H1 (cell line): ENCODE data around the gene SMYD5. TPM values are rescaled to one million over a fixed set of nuclear protein-coding genes. Genes with fewer than 3 reads are reported as not detected.

ENCODE experiments used
- CTCF ChIA-PET: fragments of 300-600 bp; sonication (Branson Sonifier 250); formaldehyde crosslinking; loops from one replicate; lab custom pipeline; 2021; ENCODE audit not compliant: partially characterized antibody; lab: Charles Lee
- POLR2A ChIA-PET: fragments of 300-600 bp; sonication (Branson Sonifier 250); formaldehyde crosslinking; loops from one replicate; lab custom pipeline; 2021; ENCODE audit warnings: inconsistent platforms; ENCODE audit not compliant: partially characterized antibody; lab: Charles Lee
- DNase-seq, 2 experiments: peaks; one replicate each; pipeline versions ENCODE4 v3.0.0 to v3.0.0-alpha.2; 2010 to 2022; ENCODE audit warnings: low spot score in 2 of 2, low read depth in 1 of 2, mixed read lengths in 1 of 2
- FAIRE-seq: peaks from 2 replicates; lab custom pipeline; 2011; peaks lifted over from hg19 to GRCh38; lab: Jason Lieb, UNC
- H2AFZ ChIP-seq: 2 replicates; pipeline ENCODE4 v1.8.1; 2012; ENCODE audit warnings: low read length, inconsistent platforms
- H2AK5ac ChIP-seq: 2 replicates; pipeline ENCODE4 v1.6.1; 2013; ENCODE audit warnings: low read depth, low read length
- H2BK120ac ChIP-seq: replicated peaks from 2 replicates; pipeline ENCODE3; 2013; ENCODE audit warnings: low read depth, low read length, inconsistent platforms
- H2BK12ac ChIP-seq: 2 replicates; pipeline ENCODE4 v1.6.1; 2013; ENCODE audit warnings: low read depth, low read length
- H2BK15ac ChIP-seq: 2 replicates; pipeline ENCODE4 v1.6.1; 2013; ENCODE audit warnings: low read length
- H2BK20ac ChIP-seq: 2 replicates; pipeline ENCODE4 v1.6.1; 2013; ENCODE audit warnings: low read length
- H2BK5ac ChIP-seq: 2 replicates; pipeline ENCODE4 v1.6.1; 2013; ENCODE audit warnings: low read depth, low read length
- H3K14ac ChIP-seq: 2 replicates; pipeline ENCODE4 v1.6.1; 2013; ENCODE audit warnings: inconsistent platforms; ENCODE audit not compliant: insufficient read length
- H3K18ac ChIP-seq: 2 replicates; pipeline ENCODE4 v1.6.1; 2013; ENCODE audit warnings: low read length; ENCODE audit errors: extremely low read depth
- H3K23ac ChIP-seq: 2 replicates; pipeline ENCODE4 v1.6.1; 2013; ENCODE audit warnings: inconsistent platforms; ENCODE audit not compliant: insufficient read length
- H3K23me2 ChIP-seq: 2 replicates; pipeline ENCODE4 v1.6.1; 2013; ENCODE audit warnings: low read depth, low read length
- H3K27ac ChIP-seq: 2 replicates; pipeline ENCODE4 v1.6.1; 2011; ENCODE audit warnings: low read depth, low read length, inconsistent platforms
- H3K27me3 ChIP-seq, 4 experiments: replicated peaks in 1 of 4; 1 replicate in 1 of 4; 2 replicates in 3 of 4; pipeline versions ENCODE4 v1.6.1 to v1.8.1; 2011 to 2013; ENCODE audit warnings: low read length in 3 of 4, mild to moderate bottlenecking in 3 of 4, inconsistent platforms in 2 of 4, mixed read lengths in 2 of 4, moderate library complexity in 1 of 4; ENCODE audit not compliant: control insufficient read depth in 3 of 4, insufficient read depth in 3 of 4; ENCODE audit errors: extremely low read depth in 1 of 4
- H3K36me3 ChIP-seq, 4 experiments: 2 replicates each; pipeline versions ENCODE4 v1.6.1 to v1.8.1; 2011 to 2013; ENCODE audit warnings: mild to moderate bottlenecking in 4 of 4, low read length in 3 of 4, moderate library complexity in 2 of 4, control low read depth in 1 of 4, inconsistent platforms in 1 of 4; ENCODE audit not compliant: insufficient read depth in 4 of 4, control insufficient read depth in 2 of 4
- H3K4ac ChIP-seq: replicated peaks from 2 replicates; pipeline ENCODE3; 2013; ENCODE audit warnings: low read length, low read depth, mixed read lengths, inconsistent platforms; ENCODE audit not compliant: insufficient read length
- H3K4me1 ChIP-seq, 4 experiments: replicated peaks in 1 of 4; 1 replicate in 1 of 4; 2 replicates in 3 of 4; pipeline versions ENCODE4 v1.6.1 to v1.8.1; 2011 to 2013; ENCODE audit warnings: low read length in 3 of 4, inconsistent platforms in 2 of 4, mixed read lengths in 1 of 4; ENCODE audit not compliant: insufficient read depth in 4 of 4, control insufficient read depth in 3 of 4
- H3K4me2 ChIP-seq, 2 experiments: 2 replicates each; pipeline versions ENCODE4 v1.6.1 to v1.8.1; 2011 to 2013; ENCODE audit warnings: low read depth in 2 of 2, low read length in 2 of 2, control low read depth in 1 of 2, inconsistent platforms in 1 of 2, mild to moderate bottlenecking in 1 of 2; ENCODE audit not compliant: insufficient read depth in 1 of 2
- H3K4me3 ChIP-seq, 4 experiments: fragments of 200-600, 300-600 bp in 1 of 4; sonication (generic), shearing (Covaris generic), sonication (Bioruptor Twin) in 1 of 4; 2 replicates each; pipeline versions ENCODE4 v1.5.1 to v1.8.1; 2011 to 2016; ENCODE audit warnings: low read length in 4 of 4, low read depth in 3 of 4, control low read depth in 2 of 4, inconsistent platforms in 2 of 4, mild to moderate bottlenecking in 2 of 4, mixed read lengths in 1 of 4, moderate library complexity in 1 of 4; ENCODE audit not compliant: insufficient read depth in 2 of 4; ENCODE audit errors: extremely low read depth in 1 of 4
- H3K56ac ChIP-seq: replicated peaks from 2 replicates; pipeline ENCODE3; 2013; ENCODE audit warnings: low read depth, mild to moderate bottlenecking, mixed read lengths, low read length, inconsistent platforms; ENCODE audit not compliant: insufficient read length
- H3K79me1 ChIP-seq: 2 replicates; pipeline ENCODE4 v1.6.1; 2013; ENCODE audit warnings: low read depth, low read length, control low read depth
- H3K79me2 ChIP-seq, 2 experiments: 2 replicates each; pipeline versions ENCODE4 v1.6.1 to v1.8.1; 2012 to 2013; ENCODE audit warnings: low read length in 2 of 2, mild to moderate bottlenecking in 2 of 2, inconsistent platforms in 1 of 2; ENCODE audit not compliant: insufficient read depth in 2 of 2, control insufficient read depth in 1 of 2
- H3K9ac ChIP-seq, 4 experiments: replicated peaks in 1 of 4; 1 replicate in 1 of 4; 2 replicates in 3 of 4; pipeline versions ENCODE4 v1.6.1 to v1.8.1; 2011 to 2013; ENCODE audit warnings: low read depth in 3 of 4, low read length in 3 of 4, control low read depth in 2 of 4, mild to moderate bottlenecking in 2 of 4, moderate library complexity in 2 of 4, inconsistent platforms in 1 of 4; ENCODE audit errors: extremely low read depth in 1 of 4
- H3K9me3 ChIP-seq, 2 experiments: 2 replicates each; pipeline versions ENCODE4 v1.6.1 to v1.8.1; 2012 to 2013; ENCODE audit warnings: mild to moderate bottlenecking in 2 of 2, moderate library complexity in 2 of 2, control low read depth in 1 of 2, inconsistent platforms in 1 of 2, low read depth in 1 of 2, low read length in 1 of 2, mixed read lengths in 1 of 2; ENCODE audit not compliant: insufficient read depth in 2 of 2
- H4K20me1 ChIP-seq, 2 experiments: replicated peaks in 1 of 2; 2 replicates each; pipeline versions ENCODE3 to v1.8.1; 2011 to 2013; ENCODE audit warnings: inconsistent platforms in 2 of 2, low read length in 2 of 2, mild to moderate bottlenecking in 1 of 2; ENCODE audit not compliant: insufficient read depth in 2 of 2, control insufficient read depth in 1 of 2
- H4K5ac ChIP-seq: 2 replicates; pipeline ENCODE4 v1.6.1; 2013; ENCODE audit warnings: low read length, low read depth, mixed read lengths, inconsistent platforms; ENCODE audit not compliant: insufficient read length
- H4K8ac ChIP-seq: 2 replicates; pipeline ENCODE4 v1.8.0; 2013; ENCODE audit warnings: mild to moderate bottlenecking, moderate library complexity, low read length, inconsistent platforms; ENCODE audit not compliant: insufficient read depth; ENCODE audit errors: extremely low read depth
- H4K91ac ChIP-seq: replicated peaks from 2 replicates; pipeline ENCODE3; 2013; ENCODE audit warnings: low read length, mixed read lengths, inconsistent platforms; ENCODE audit not compliant: insufficient read length
- CHD1 ChIP-seq: IDR thresholded peaks from 2 replicates; pipeline ENCODE4 v1.6.1; 2012; ENCODE audit warnings: low read depth, low read length, improper control_type of control experiment
- GABPA ChIP-seq: IDR thresholded peaks from 2 replicates; pipeline ENCODE4 v1.6.1; 2011; ENCODE audit warnings: mild to moderate bottlenecking, low read length, moderate library complexity, borderline replicate concordance; ENCODE audit not compliant: insufficient read depth
- KDM5A ChIP-seq: fragments of 200-600 bp; IDR thresholded peaks from 2 replicates; pipeline ENCODE4 v1.7.1; 2012; ENCODE audit warnings: mild to moderate bottlenecking, low read length, inconsistent platforms, mixed read lengths
- MAX ChIP-seq: IDR thresholded peaks from 2 replicates; pipeline ENCODE4 v1.6.1; 2012; ENCODE audit warnings: inconsistent platforms
- NRF1 ChIP-seq: IDR thresholded peaks from 2 replicates; pipeline ENCODE4 v1.6.1; 2011; ENCODE audit warnings: mild to moderate bottlenecking, low read depth, low read length, improper control_type of control experiment
- POLR2A ChIP-seq, 2 experiments: IDR thresholded peaks; 1 replicate in 1 of 2; 2 replicates in 1 of 2; pipeline ENCODE4 v1.6.1; 2011; ENCODE audit warnings: low read depth in 2 of 2, low read length in 2 of 2, mild to moderate bottlenecking in 2 of 2; ENCODE audit errors: control extremely low read depth in 1 of 2
- RXRA ChIP-seq: IDR thresholded peaks from 2 replicates; pipeline ENCODE4 v1.6.1; 2011; ENCODE audit warnings: low read depth, mild to moderate bottlenecking, low read length, moderate library complexity; ENCODE audit not compliant: insufficient read depth
- SIN3A ChIP-seq, 2 experiments: IDR thresholded peaks in 1 of 2; conservative IDR thresholded peaks in 1 of 2; 2 replicates each; pipeline ENCODE4 v1.6.1; 2011 to 2012; ENCODE audit warnings: low read length in 2 of 2, improper control_type of control experiment in 1 of 2, low read depth in 1 of 2, mild to moderate bottlenecking in 1 of 2
- SP1 ChIP-seq: IDR thresholded peaks from 2 replicates; pipeline ENCODE4 v1.6.1; 2011; ENCODE audit warnings: low read depth, low read length
- TEAD4 ChIP-seq: IDR thresholded peaks from 2 replicates; pipeline ENCODE4 v1.6.1; 2012; ENCODE audit warnings: low read depth, low read length, inconsistent platforms, mixed read lengths
- USF2 ChIP-seq: IDR thresholded peaks from 2 replicates; pipeline ENCODE4 v1.6.1; 2011; ENCODE audit warnings: low read length, improper control_type of control experiment
- WGBS, 2 experiments: shearing (Covaris generic) in 1 of 2; methylation state at CpG; one replicate each; pipeline versions ENCODE4 v1.1.6 to v1.1.7; 2013 to 2015; ENCODE audit warnings: low lambda C conversion rate in 2 of 2, mixed read lengths in 2 of 2, inconsistent platforms in 1 of 2, low coverage in 1 of 2, missing lambda C conversion rate in 1 of 2; ENCODE audit not compliant: insufficient replicate concordance in 2 of 2, insufficient coverage in 1 of 2, insufficient read length in 1 of 2; ENCODE audit errors: extremely low coverage in 1 of 2, missing lambda C conversion rate in 1 of 2; 5-methylcytosine and 5-hydroxymethylcytosine counted together
- polyA plus RNA-seq, 7 experiments: library from polyadenylated mRNA; depleted of rRNA in 3 of 7; stranded (reverse) in 5 of 7; unstranded in 2 of 7; fragments of >200 nt in 5 of 7; fragments of 200-250 nt in 2 of 7; gene quantifications; 1 replicate in 5 of 7; 2 replicates in 1 of 7; 4 replicates in 1 of 7; pipeline versions ENCODE4 v1.2.1 to v1.2.3, GENCODE V29; 2011 to 2013; ENCODE audit warnings: missing spikeins in 2 of 7, mixed read lengths in 2 of 7
- total RNA-seq: library from RNA; stranded (reverse); fragmentation: NEBNext Ultra II Directional; extraction: Animal tissue kit (Norgen Biotek cat#: 25700); gene quantifications from 2 replicates; pipeline ENCODE4 v1.2.1, GENCODE V29; 2021
- TF ChIP-seq, protein P1 (sequence below): IDR thresholded peaks from 2 replicates; pipeline ENCODE4 v1.6.1; 2011; ENCODE audit warnings: low read depth, mild to moderate bottlenecking, low read length; ENCODE audit not compliant: insufficient read depth

SMYD5 gene
- total and polyA plus RNA-seq, 2 of the 8 experiments (the other 6 are each of a cell fraction or from before 2014, with no cell fraction given) = 35.2 to 56.7 TPM

DNA sequence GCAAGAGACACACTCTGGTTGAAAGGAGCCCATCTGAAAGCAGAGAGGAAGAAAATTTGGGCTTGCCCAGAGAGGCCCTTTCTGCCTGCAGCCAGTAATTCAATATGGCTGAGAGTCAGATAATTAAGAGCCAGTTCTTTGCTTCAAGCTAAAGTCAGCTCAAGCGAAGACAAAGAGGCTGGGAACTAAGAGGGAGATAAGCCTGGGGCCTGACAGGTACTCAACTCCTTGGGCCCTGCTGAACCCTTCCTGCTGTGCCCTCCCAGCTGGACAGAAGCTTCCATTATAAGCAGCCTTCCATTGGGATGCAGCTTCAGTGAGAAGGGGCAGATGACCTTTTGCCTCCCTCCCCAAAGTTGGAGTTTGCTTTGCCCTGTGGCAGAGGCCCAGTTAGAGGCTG lies 58.2 kb downstream of the SMYD5 start:
- ChIA-PET POLR2A (interaction anchor here (0.5 kb wide), 1 partner anchor 41 kb away, joined by 4 read pairs; no protein-coding TSS in a partner anchor), CTCF (interaction anchor here (0.7 to 13.4 kb wide), 7 partner anchors 9 to 60 kb away, joined by 3 to 122 read pairs (median 4); partner anchors contain the start of genes EGR4 and PRADC1)
- Histone ChIP-seq H2BK120ac (no peak overlapping the region), H3K18ac (no peak overlapping the region), H3K36me3 (no peaks in the 10 kb centered on the region), H3K23ac (no peak overlapping the region), H3K27me3 (peaks cover 0 to 28% (median 22%) of the 10 kb centered on the region in 4 experiments; a peak in 6 of 7 replicates), H3K9me3 (no peaks in the 10 kb centered on the region), H4K91ac (no peak overlapping the region), H3K4me1 (peaks cover 0 to 10% (median 6%) of the 10 kb centered on the region in 4 experiments; a peak in 5 of 7 replicates), H2AFZ (no peak overlapping the region), H3K9ac (no peak overlapping the region), H3K14ac (no peak overlapping the region), H3K27ac (no peak overlapping the region), H2BK15ac (no peak overlapping the region), H2BK5ac (no peak overlapping the region), H2AK5ac (no peak overlapping the region), H3K79me2 (no peaks in the 10 kb centered on the region), H3K23me2 (peaks cover 10% of the 10 kb centered on the region; the same call in 1 of the 2 replicates), H2BK12ac (no peak overlapping the region), H4K20me1 (peaks cover 5 to 23% of the 10 kb centered on the region in 2 experiments), H4K5ac (no peak overlapping the region), H3K56ac (no peak overlapping the region), H3K4ac (no peak overlapping the region), H3K79me1 (0 out of 2 replicates have a peak, but pooled peaks cover 2% of the 10 kb centered on the region), H2BK20ac (no peak overlapping the region), H4K8ac (no peak overlapping the region), H3K4me2 (no peak overlapping the region), H3K4me3 (no peak overlapping the region; a peak in 2 of 8 replicates)
- FAIRE-seq (no peak), DNase-seq (no peak)
- 95% methylated on average over 1 of the region's 1 CpG; no CpG with 5 or more reads in 1 of the 2 experiments for WGBS, 2 experiments
- TF ChIP-seq CHD1 (no peak), NRF1 (no peak), TEAD4 (no peak), RXRA (no peak), SIN3A (conservative IDR thresholded peaks at IDR 0.05 in 1 of 2, IDR thresholded peaks at IDR 0.05 in 1 of 2; ENCODE audit: low read depth in 1 of 2, low read length in 2 of 2) (no peak), KDM5A (no peak), SP1 (no peak), POLR2A (IDR thresholded peaks at IDR 0.05; ENCODE audit: control extremely low read depth in 1 of 2, low read depth in 2 of 2, low read length in 2 of 2) (no peak), MAX (no peak), GABPA (no peak), USF2 (no peak)
- TF ChIP-seq, protein P1, sequence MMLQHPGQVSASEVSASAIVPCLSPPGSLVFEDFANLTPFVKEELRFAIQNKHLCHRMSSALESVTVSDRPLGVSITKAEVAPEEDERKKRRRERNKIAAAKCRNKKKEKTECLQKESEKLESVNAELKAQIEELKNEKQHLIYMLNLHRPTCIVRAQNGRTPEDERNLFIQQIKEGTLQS = no peak
